Upper lobe of left lung (tissue), 6 donors: ENCODE measurements around the gene SLC35F2. TPM values are rescaled to one million over a fixed set of nuclear protein-coding genes. Genes with fewer than 3 reads are reported as not detected.
"Not testable (repeated sequence)": the region's sequence is repeated elsewhere in the genome, so short reads cannot be mapped to it uniquely, and the experiment has no call there.

Experiments used
- ATAC-seq, 2 donors: fragments of 200-7000 bp; cut with Tn5 transposase; one replicate each; pipeline ENCODE4 v1.9.1; 2022; ENCODE audit warnings: mild to moderate bottlenecking in 2 of 2, moderate library complexity in 2 of 2; ENCODE audit not compliant: low FRiP score in 2 of 2
- DNase-seq, 2 donors: peaks; one replicate each; pipeline ENCODE4 v3.0.0-alpha.2; 2019 to 2020
- H3K27ac ChIP-seq, 4 donors: fragments of 200-600 bp; sonication (generic); one replicate each; pipeline ENCODE4 v1.5.1; 2016 to 2019
- H3K27me3 ChIP-seq, 4 donors: fragments of 200-600 bp; sonication (generic); one replicate each; pipeline ENCODE4 v1.5.1; 2017 to 2019
- H3K36me3 ChIP-seq, 4 donors: fragments of 200-600 bp; sonication (generic); one replicate each; pipeline ENCODE4 v1.5.1; 2016 to 2019
- H3K4me1 ChIP-seq, 4 donors: fragments of 200-600 bp; sonication (generic); one replicate each; pipeline ENCODE4 v1.5.1; 2018 to 2019
- H3K4me3 ChIP-seq, 4 donors: fragments of 200-600 bp; sonication (generic); one replicate each; pipeline ENCODE4 v1.5.1; 2017 to 2019; ENCODE audit warnings: mild to moderate bottlenecking in 2 of 4, moderate library complexity in 1 of 4
- H3K9me3 ChIP-seq, 4 donors: fragments of 200-600 bp; sonication (generic); one replicate each; pipeline ENCODE4 v1.5.1; 2018 to 2019
- EP300 ChIP-seq, 4 donors: sonication (generic); formaldehyde crosslinking; IDR thresholded peaks; one replicate each; pipeline ENCODE4 v1.5.1; 2017; ENCODE audit warnings: antibody characterized with exemption in 4 of 4, control low read depth in 2 of 4
- POLR2A ChIP-seq, 4 donors: fragments of 450-650 bp; IDR thresholded peaks; one replicate each; pipeline ENCODE4 v1.5.1; 2016 to 2017; ENCODE audit warnings: antibody characterized with exemption in 4 of 4, mild to moderate bottlenecking in 2 of 4
- POLR2AphosphoS5 ChIP-seq, 2 donors: sonication (generic); formaldehyde crosslinking; IDR thresholded peaks; one replicate each; pipeline ENCODE4 v1.5.1; 2017; ENCODE audit warnings: antibody characterized with exemption in 2 of 2
- WGBS, 2 donors: methylation state at CpG; one replicate each; pipeline ENCODE4 v1.1.5; 2017 to 2018; 5-methylcytosine and 5-hydroxymethylcytosine counted together
- total RNA-seq, 6 donors: library from RNA; depleted of rRNA in 4 of 6; stranded (reverse); fragments of >200 nt in 4 of 6; gene quantifications; one replicate each; pipeline versions ENCODE4 v1.1.0 to v1.2.1, GENCODE V29; 2016 to 2021
- TF ChIP-seq, protein P1 (sequence below), 6 experiments: fragments of 450-650 bp in 4 of 6; fragments of 200-600 bp in 2 of 6; sonication (generic) in 2 of 6; IDR thresholded peaks; one replicate each; pipeline ENCODE4 v1.5.1; 2016 to 2019; ENCODE audit warnings: antibody characterized with exemption in 6 of 6
- donor health status: DM: no; HTN: no; CAD: no; lungs with moderate emphysema.
- donor health status: DM: no; HTN: yes; CAD: no; lungs with severe emphysema.

SLC35F2 gene, protein sequence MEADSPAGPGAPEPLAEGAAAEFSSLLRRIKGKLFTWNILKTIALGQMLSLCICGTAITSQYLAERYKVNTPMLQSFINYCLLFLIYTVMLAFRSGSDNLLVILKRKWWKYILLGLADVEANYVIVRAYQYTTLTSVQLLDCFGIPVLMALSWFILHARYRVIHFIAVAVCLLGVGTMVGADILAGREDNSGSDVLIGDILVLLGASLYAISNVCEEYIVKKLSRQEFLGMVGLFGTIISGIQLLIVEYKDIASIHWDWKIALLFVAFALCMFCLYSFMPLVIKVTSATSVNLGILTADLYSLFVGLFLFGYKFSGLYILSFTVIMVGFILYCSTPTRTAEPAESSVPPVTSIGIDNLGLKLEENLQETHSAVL
- 10 to 100 TPM in 2 of 6 donors, 1 to 10 TPM in 4; 1.4 to 10.6 (median 5.5) TPM for total RNA-seq

DNA sequence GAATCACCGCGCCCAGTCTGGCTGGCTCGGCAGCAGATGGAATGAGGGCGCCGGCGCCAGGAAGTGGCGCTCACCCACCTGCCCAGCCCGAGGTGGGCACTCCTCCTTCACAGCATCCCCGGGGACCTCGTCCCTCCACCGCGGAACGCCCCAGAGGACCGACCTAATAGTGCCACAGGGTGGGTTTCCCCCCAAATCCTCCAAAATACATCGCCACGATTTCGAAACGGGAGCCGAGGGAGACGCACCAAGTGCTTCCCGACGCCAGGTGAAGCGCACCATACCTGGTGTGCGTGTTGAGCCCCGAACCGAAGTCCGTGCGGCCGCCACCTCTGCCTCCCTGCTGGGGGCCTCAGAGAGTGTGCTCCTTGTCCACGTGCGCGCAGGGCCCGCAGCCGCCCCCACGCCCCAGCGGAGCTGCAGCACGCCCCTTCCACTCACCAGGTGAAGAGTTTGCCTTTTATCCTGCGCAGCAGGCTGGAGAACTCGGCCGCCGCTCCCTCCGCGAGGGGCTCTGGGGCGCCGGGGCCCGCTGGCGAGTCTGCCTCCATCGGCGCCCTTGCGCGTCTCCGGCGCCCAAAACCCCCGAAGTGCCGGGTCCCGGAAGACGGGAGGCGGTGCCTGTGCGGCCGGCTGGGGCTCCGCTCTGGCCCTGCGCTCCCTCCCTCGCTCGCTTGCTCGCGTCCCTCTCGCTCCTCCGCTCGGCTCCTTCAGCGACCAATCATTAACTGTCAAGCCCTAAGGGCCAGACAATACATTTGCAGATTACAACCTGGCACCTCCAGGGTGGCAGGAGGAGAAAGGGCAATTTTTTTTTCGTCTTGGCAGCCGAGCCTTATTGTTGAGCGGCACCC is at the start of gene SLC35F2:
SLC35F2 (minus strand) TSS at position 571 of the 854 bp plus-strand sequence; CDS start at position 551, 20 bp downstream.
- Histone ChIP-seq H3K4me1 (peaks cover 9 to 23% (median 14%) of the 10 kb centered on the region in 4 donors), H3K36me3 (no peaks in the 10 kb centered on the region), H3K27ac (peak within 1 kb of the TSS; percentile 23 to 68 (median 48)), H3K9me3 (no peaks in the 10 kb centered on the region), H3K27me3 (no peaks in the 10 kb centered on the region), H3K4me3 (peak within 1 kb of the TSS; percentile 62 to 82 (median 72))
- TF ChIP-seq EP300 (IDR thresholded peaks at IDR 0.05) = no peak
- TF ChIP-seq POLR2AphosphoS5 (IDR thresholded peaks at IDR 0.05) = peak in 1 of 2 donors; percentile 11
- TF ChIP-seq POLR2A (IDR thresholded peaks at IDR 0.05) = peak in 2 of 4 donors; percentile 6 to 35
- DNase-seq = peak; percentile 70 to 93
- ATAC-seq = peak; percentile 91 to 93
- WGBS, 2 donors = 0% methylated on average over 12 to 38 of the region's 73 CpGs

DNA sequence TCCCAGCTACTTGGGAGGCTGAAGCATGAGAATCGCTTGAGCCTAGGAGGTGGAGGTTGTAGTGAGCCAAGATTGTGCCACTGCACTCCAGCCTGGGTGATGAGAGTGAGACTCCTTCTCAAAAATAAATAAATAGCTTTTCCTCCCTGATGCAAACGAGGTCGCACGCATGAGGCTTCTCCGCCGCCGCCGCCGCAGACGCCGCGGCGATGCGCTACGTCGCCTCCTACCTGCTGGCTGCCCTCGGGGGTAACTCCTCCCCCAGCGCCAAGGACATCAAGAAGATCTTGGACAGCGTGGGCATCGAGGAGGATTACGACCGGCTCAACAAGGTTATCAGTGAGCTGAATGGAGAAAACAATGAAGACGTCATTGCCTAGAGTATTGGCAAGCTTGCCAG is 49.6 kb upstream of the SLC35F2 start:
- no peaks in the 10 kb centered on the region for H3K4me1 ChIP-seq
- 73 to 80% methylated on average over 12 to 23 of the region's 23 CpGs for WGBS, 2 donors
- ATAC-seq (no peak), DNase-seq (peak in 1 of 2 donors; percentile 43)
- H3K27me3 ChIP-seq = no peaks in the 10 kb centered on the region
- TF ChIP-seq POLR2A (IDR thresholded peaks at IDR 0.05) (no peak), POLR2AphosphoS5 (IDR thresholded peaks at IDR 0.05) (no peak), EP300 (IDR thresholded peaks at IDR 0.05) (no peak)
- TF ChIP-seq, protein P1, sequence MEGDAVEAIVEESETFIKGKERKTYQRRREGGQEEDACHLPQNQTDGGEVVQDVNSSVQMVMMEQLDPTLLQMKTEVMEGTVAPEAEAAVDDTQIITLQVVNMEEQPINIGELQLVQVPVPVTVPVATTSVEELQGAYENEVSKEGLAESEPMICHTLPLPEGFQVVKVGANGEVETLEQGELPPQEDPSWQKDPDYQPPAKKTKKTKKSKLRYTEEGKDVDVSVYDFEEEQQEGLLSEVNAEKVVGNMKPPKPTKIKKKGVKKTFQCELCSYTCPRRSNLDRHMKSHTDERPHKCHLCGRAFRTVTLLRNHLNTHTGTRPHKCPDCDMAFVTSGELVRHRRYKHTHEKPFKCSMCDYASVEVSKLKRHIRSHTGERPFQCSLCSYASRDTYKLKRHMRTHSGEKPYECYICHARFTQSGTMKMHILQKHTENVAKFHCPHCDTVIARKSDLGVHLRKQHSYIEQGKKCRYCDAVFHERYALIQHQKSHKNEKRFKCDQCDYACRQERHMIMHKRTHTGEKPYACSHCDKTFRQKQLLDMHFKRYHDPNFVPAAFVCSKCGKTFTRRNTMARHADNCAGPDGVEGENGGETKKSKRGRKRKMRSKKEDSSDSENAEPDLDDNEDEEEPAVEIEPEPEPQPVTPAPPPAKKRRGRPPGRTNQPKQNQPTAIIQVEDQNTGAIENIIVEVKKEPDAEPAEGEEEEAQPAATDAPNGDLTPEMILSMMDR (IDR thresholded peaks at IDR 0.05) = no peak
- H3K9me3 ChIP-seq = no peaks in the 10 kb centered on the region
- H3K27ac ChIP-seq = no peak overlapping the region
- H3K4me3 ChIP-seq = no peak overlapping the region
- no peaks in the 10 kb centered on the region for H3K36me3 ChIP-seq

DNA sequence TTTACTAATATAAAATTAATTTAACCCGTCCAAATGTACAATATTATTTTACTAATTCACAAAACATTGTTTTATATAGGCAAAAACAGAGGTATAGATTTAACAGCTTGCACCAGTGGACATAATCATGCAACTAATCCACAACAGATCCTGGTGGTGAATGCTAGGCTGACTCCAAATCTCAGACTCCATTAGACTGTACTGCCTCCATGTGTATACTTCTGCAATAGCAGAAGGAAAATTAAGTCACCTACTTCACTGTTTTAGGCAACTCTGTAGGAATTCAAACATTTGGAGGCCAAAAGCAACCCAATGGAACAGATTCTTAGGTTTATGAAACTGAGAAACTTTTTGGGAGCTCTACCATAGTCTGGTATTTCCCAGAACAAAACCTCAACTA is 39.7 kb upstream of the SLC35F2 start:
- Histone ChIP-seq H3K27ac (no peak overlapping the region), H3K9me3 (no peaks in the 10 kb centered on the region), H3K36me3 (no peaks in the 10 kb centered on the region), H3K27me3 (no peaks in the 10 kb centered on the region), H3K4me1 (no peaks in the 10 kb centered on the region), H3K4me3 (no peak overlapping the region)
- TF ChIP-seq POLR2A (IDR thresholded peaks at IDR 0.05) (no peak), POLR2AphosphoS5 (IDR thresholded peaks at IDR 0.05) (no peak)
- TF ChIP-seq, protein P1 (IDR thresholded peaks at IDR 0.05) = peak in 3 of 6 experiments; percentile 25 to 48 (median 46)
- DNase-seq (no peak), ATAC-seq (peak; percentile 43 to 77)
- WGBS, 2 donors = 44 to 48% methylated on average over 1 of the region's 1 CpG

DNA sequence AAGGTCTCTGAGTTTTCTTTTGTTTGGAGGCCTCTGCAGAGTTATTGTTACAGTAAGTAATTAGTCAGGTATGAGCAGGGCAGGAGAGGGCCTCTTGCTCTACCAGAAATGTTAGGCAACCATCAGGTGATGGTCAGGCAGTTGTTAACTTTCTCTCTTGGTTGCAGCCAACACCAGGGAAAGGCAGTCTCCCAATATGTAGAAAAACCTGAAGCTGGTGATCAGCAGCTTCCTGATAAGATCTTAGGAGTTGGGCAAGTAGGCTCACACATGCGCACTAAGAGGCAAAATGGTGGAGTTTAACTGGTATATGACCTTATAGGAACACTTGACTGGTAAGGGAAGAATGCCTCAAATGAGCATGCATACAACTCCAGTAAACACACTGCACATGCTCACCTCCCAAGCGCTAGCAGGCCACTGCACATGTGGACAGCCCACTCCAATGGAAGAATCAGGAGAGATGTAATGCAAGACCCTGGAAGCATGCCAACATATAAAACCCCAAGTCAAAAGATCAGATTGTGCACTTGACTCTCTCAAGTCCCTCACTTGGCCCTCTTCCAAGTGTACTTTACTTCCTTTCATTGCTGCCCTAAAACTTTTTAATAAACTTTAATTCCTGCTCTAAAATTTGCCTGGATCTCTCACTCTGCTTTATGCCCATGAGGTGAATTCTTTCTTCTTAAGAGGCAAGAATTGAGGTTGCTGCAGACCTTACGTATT is 23.7 kb upstream of the SLC35F2 start:
- H3K36me3 ChIP-seq = no peaks in the 10 kb centered on the region
- TF ChIP-seq, protein P1 (IDR thresholded peaks at IDR 0.05) = no peak
- no peak for TF ChIP-seq EP300 (IDR thresholded peaks at IDR 0.05)
- TF ChIP-seq POLR2AphosphoS5 (IDR thresholded peaks at IDR 0.05) = no peak
- TF ChIP-seq POLR2A (IDR thresholded peaks at IDR 0.05) = no peak
- H3K4me3 ChIP-seq = no peak overlapping the region
- DNase-seq = no peak
- H3K27ac ChIP-seq = no peak overlapping the region
- no peaks in the 10 kb centered on the region for H3K4me1 ChIP-seq
- WGBS, 2 donors = 93 to 100% methylated on average over 3 of the region's 3 CpGs
- H3K27me3 ChIP-seq = no peaks in the 10 kb centered on the region
- no peak for ATAC-seq
- no peaks in the 10 kb centered on the region for H3K9me3 ChIP-seq

DNA sequence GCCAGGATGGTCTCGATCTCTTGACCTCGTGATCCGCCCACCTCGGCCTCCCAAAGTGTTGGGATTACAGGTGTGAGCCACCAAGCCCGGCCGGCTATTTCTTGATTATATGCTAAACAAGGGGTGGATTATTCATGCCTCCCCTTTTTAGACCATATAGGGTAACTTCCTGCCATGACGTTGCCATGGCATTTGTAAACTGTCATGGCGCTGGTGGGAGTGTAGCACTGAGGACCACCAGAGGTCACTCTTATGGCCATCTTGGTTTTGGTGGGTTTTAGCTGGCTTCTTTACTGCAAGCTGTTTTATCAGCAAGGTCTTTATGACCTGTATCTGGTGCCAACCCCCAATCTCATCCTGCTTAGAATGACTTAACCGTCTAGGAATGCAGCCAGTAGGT is 22.9 kb upstream of the SLC35F2 start:
- not testable (repeated sequence) for H3K27me3 ChIP-seq, H3K27ac ChIP-seq, H3K4me1 ChIP-seq, H3K4me3 ChIP-seq, H3K36me3 ChIP-seq, H3K9me3 ChIP-seq, ATAC-seq, DNase-seq
- WGBS, 2 donors = 93 to 95% methylated on average over 9 of the region's 9 CpGs
